Neural cell (in vitro differentiated cells): ENCODE data around the gene TPMT. TPM values are rescaled to one million over a fixed set of nuclear protein-coding genes. Genes with fewer than 3 reads are reported as not detected.

Source experiments
- H2AFZ ChIP-seq: fragments of 200-600, 300-800 bp; sonication (generic), shearing (Covaris generic); 2 replicates; pipeline ENCODE4 v1.6.0; 2014; ENCODE audit warnings: low read depth, mild to moderate bottlenecking, antibody characterized with exemption, low read length, moderate library complexity
- H3F3A ChIP-seq: fragments of 200-600 bp; shearing (Covaris generic); 2 replicates; pipeline ENCODE4 v1.6.1; 2016; ENCODE audit warnings: mild to moderate bottlenecking, moderate library complexity, mixed read lengths, antibody characterized with exemption, low read length; ENCODE audit not compliant: insufficient read depth, poor library complexity, severe bottlenecking
- H3K27ac ChIP-seq: fragments of 200-600, 300-800 bp; sonication (generic), shearing (Covaris generic); 2 replicates; pipeline ENCODE4 v1.5.1; 2014; ENCODE audit warnings: mild to moderate bottlenecking, low read length, moderate library complexity
- H3K27me3 ChIP-seq: fragments of 300-800, 200-600 bp; sonication (generic), shearing (Covaris generic); 2 replicates; pipeline ENCODE4 v1.6.0; 2014; ENCODE audit warnings: mild to moderate bottlenecking, low read depth, low read length, moderate library complexity; ENCODE audit not compliant: insufficient read depth
- H3K36me3 ChIP-seq: fragments of 300-800, 200-600 bp; sonication (generic), shearing (Covaris generic); 2 replicates; pipeline ENCODE4 v1.5.1; 2014; ENCODE audit warnings: mild to moderate bottlenecking, antibody characterized with exemption, low read length, moderate library complexity; ENCODE audit not compliant: insufficient read depth
- H3K4me2 ChIP-seq: fragments of 300-800, 200-600 bp; sonication (generic), shearing (Covaris generic); 2 replicates; pipeline ENCODE4 v1.6.0; 2014; ENCODE audit warnings: mild to moderate bottlenecking, low read length
- H3K4me3 ChIP-seq: fragments of 300-800, 200-600 bp; sonication (generic), shearing (Covaris generic); 2 replicates; pipeline ENCODE4 v1.5.1; 2014; ENCODE audit warnings: mild to moderate bottlenecking, low read length, moderate library complexity
- H3K79me2 ChIP-seq: fragments of 200-600 bp; shearing (Covaris generic); replicated peaks from 2 replicates; pipeline ENCODE4 v1.6.0; 2014; ENCODE audit warnings: mild to moderate bottlenecking, low read length, moderate library complexity; ENCODE audit not compliant: insufficient read depth
- H3K9ac ChIP-seq: fragments of 300-800, 200-600 bp; sonication (generic), shearing (Covaris generic); 2 replicates; pipeline ENCODE4 v1.6.1; 2016; ENCODE audit warnings: mild to moderate bottlenecking, low read length, mixed read lengths
- H3K9me2 ChIP-seq: fragments of 200-600 bp; shearing (Covaris generic); 2 replicates; pipeline ENCODE4 v1.6.1; 2016; ENCODE audit warnings: mild to moderate bottlenecking, low read length, mixed read lengths; ENCODE audit not compliant: insufficient read depth
- H3K9me3 ChIP-seq: fragments of 200-600, 300-800 bp; sonication (generic), shearing (Covaris generic); 2 replicates; pipeline ENCODE4 v1.6.1; 2016; ENCODE audit warnings: mild to moderate bottlenecking, mixed run types, low read length, moderate library complexity, mixed read lengths
- H4K20me1 ChIP-seq: fragments of 200-600 bp; shearing (Covaris generic); 2 replicates; pipeline ENCODE4 v1.6.1; 2016; ENCODE audit warnings: mild to moderate bottlenecking, mixed run types; ENCODE audit not compliant: insufficient read depth
- EP300 ChIP-seq: fragments of 450-650 bp; conservative IDR thresholded peaks from 2 replicates; pipeline ENCODE4 v1.6.1; 2014; ENCODE audit warnings: antibody characterized with exemption, mild to moderate bottlenecking, moderate library complexity; ENCODE audit not compliant: poor library complexity, severe bottlenecking
- EZH2 ChIP-seq: fragments of 200-600, 300-800 bp; shearing (Covaris generic), sonication (generic); IDR thresholded peaks from 2 replicates; pipeline ENCODE4 v1.6.1; 2014; ENCODE audit warnings: antibody characterized with exemption, low read length, borderline replicate concordance, mild to moderate bottlenecking; ENCODE audit not compliant: insufficient read depth, poor library complexity, severe bottlenecking
- MXI1 ChIP-seq: fragments of 450-650 bp; conservative IDR thresholded peaks from 2 replicates; pipeline ENCODE4 v1.6.1; 2014; ENCODE audit warnings: antibody characterized with exemption, mild to moderate bottlenecking; ENCODE audit not compliant: poor library complexity, severe bottlenecking
- POLR2AphosphoS5 ChIP-seq: IDR thresholded peaks from 2 replicates; pipeline ENCODE4 v1.6.1; 2012
- RAD21 ChIP-seq: fragments of 450-650 bp; conservative IDR thresholded peaks from 2 replicates; pipeline ENCODE4 v1.6.1; 2014; ENCODE audit warnings: antibody characterized with exemption, mild to moderate bottlenecking, moderate library complexity
- REST ChIP-seq: IDR thresholded peaks from 2 replicates; pipeline ENCODE4 v1.6.1; 2012; ENCODE audit warnings: borderline replicate concordance
- SMC3 ChIP-seq: fragments of 450-650 bp; conservative IDR thresholded peaks from 2 replicates; pipeline ENCODE4 v1.6.1; 2014; ENCODE audit warnings: antibody characterized with exemption, mild to moderate bottlenecking, moderate library complexity; ENCODE audit not compliant: poor library complexity
- TAF1 ChIP-seq: IDR thresholded peaks from 2 replicates; pipeline ENCODE4 v1.6.1; 2012; ENCODE audit warnings: low read depth
- polyA plus RNA-seq: library from polyadenylated mRNA; depleted of rRNA; stranded (reverse); fragments of >200 nt; gene quantifications from 2 replicates; pipeline ENCODE4 v1.2.3, GENCODE V29; 2014
- TF ChIP-seq, protein P1 (sequence below): fragments of 450-650 bp; IDR thresholded peaks from 2 replicates; pipeline ENCODE4 v1.5.1; 2014; ENCODE audit warnings: antibody characterized with exemption, mild to moderate bottlenecking, moderate library complexity; ENCODE audit not compliant: poor library complexity, severe bottlenecking

TPMT gene
- polyA plus RNA-seq, 1 donor from 2014 or later, result 5.7 TPM

DNA sequence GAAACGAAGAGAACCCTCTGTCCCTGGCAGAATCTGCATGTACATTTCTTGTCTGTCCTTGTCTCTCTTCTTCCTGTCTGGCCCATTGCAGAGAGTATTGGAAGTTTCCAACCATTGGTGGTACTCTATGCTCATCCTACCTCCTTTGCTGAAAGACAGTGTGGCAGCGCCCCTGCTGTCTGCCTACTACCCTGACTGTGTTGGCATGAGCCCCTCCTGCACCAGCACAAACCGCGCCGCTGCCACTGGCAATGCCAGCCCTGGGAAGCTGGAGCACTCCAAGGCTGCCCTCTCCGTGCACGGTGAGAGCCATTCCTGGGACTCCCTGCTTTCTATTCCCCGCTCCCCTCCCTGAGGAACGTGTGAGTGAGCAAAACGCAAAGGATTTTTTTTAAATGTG is 32.8 kb upstream of the TPMT start:
- H3K27ac ChIP-seq, result no peak overlapping the region
- no peaks in the 10 kb centered on the region for H3F3A ChIP-seq
- no peaks in the 10 kb centered on the region for H3K79me2 ChIP-seq
- H3K9ac ChIP-seq, result no peak overlapping the region
- no peaks in the 10 kb centered on the region for H4K20me1 ChIP-seq
- no peaks in the 10 kb centered on the region for H3K9me3 ChIP-seq
- TF ChIP-seq REST, result no peak
- no peak for TF ChIP-seq EP300
- no peak for TF ChIP-seq EZH2
- TF ChIP-seq POLR2AphosphoS5, result no peak
- TF ChIP-seq, protein P1, sequence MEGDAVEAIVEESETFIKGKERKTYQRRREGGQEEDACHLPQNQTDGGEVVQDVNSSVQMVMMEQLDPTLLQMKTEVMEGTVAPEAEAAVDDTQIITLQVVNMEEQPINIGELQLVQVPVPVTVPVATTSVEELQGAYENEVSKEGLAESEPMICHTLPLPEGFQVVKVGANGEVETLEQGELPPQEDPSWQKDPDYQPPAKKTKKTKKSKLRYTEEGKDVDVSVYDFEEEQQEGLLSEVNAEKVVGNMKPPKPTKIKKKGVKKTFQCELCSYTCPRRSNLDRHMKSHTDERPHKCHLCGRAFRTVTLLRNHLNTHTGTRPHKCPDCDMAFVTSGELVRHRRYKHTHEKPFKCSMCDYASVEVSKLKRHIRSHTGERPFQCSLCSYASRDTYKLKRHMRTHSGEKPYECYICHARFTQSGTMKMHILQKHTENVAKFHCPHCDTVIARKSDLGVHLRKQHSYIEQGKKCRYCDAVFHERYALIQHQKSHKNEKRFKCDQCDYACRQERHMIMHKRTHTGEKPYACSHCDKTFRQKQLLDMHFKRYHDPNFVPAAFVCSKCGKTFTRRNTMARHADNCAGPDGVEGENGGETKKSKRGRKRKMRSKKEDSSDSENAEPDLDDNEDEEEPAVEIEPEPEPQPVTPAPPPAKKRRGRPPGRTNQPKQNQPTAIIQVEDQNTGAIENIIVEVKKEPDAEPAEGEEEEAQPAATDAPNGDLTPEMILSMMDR, result no peak
- TF ChIP-seq MXI1, result no peak
- TF ChIP-seq RAD21, result no peak
- TF ChIP-seq TAF1, result no peak
- no peak for TF ChIP-seq SMC3
- H3K9me2 ChIP-seq, result no peaks in the 10 kb centered on the region
- H3K27me3 ChIP-seq, result no peaks in the 10 kb centered on the region
- no peaks in the 10 kb centered on the region for H3K36me3 ChIP-seq
- no peak overlapping the region for H3K4me2 ChIP-seq
- H3K4me3 ChIP-seq, result no peak overlapping the region
- no peak overlapping the region for H2AFZ ChIP-seq

DNA sequence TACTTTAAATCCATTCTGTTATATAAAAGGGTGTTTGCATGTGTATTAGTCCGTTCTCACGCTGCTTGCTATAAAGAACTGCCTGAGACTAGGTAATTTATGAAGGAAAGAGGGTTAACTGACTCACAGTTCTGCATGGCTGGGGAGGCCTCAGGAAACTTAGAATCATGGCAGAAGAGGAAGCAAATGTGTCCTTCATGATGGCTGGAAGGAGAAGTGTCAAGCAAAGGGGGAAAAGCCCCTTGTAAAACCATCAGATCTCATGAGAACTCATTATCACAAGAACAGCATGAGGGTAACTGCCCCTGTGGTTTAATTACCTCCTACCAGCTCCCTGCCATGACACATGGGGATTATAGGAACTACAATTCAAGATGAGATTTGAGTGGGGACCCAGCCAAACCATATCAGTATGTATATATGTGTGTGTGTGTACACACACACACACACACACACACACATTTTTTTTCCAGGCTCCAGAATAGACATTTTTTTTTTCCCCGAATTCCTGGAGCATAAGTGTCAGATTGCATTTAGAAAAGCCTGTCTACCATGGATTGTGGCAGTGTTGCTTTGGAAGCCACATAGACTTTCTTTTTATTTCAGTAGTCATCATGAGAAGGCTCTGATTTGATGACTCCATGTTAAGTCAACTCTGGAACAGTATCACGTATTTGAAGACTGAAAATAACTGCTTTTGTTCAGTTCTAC is 31.8 kb upstream of the TPMT start:
- Histone ChIP-seq H4K20me1 (no peaks in the 10 kb centered on the region), H3K4me3 (no peak overlapping the region), H3K79me2 (no peaks in the 10 kb centered on the region), H3K27ac (no peak overlapping the region), H3F3A (no peaks in the 10 kb centered on the region), H3K9ac (no peak overlapping the region), H3K4me2 (no peak overlapping the region), H2AFZ (no peak overlapping the region), H3K9me3 (no peaks in the 10 kb centered on the region), H3K36me3 (no peaks in the 10 kb centered on the region), H3K9me2 (no peaks in the 10 kb centered on the region), H3K27me3 (no peaks in the 10 kb centered on the region)
- TF ChIP-seq TAF1 (no peak), EP300 (no peak), REST (no peak), SMC3 (no peak), MXI1 (no peak), POLR2AphosphoS5 (no peak), EZH2 (no peak), RAD21 (no peak)
- TF ChIP-seq, protein P1, result no peak
